Stimulated activated memory B cell treated with anti-CD40 and anti-IgM and Interleukin-4, amounts not matched to agents 10 μg/mL and 1 μg/mL and 100 μg/mL, for 72 hours (primary cell): ENCODE data around the gene NEDD9.
A peak's percentile ranks its signal among the peaks of the same experiment; 100 is the strongest.

Experiments
- ATAC-seq: fragments of 150-1000 bp; cut with Tn5 transposase; 2 replicates; pipeline ENCODE4 v1.10.0; 2021
- H3K27ac Mint-ChIP-seq: one replicate; pipeline ENCODE4 v1.8.0; 2022; ENCODE audit warnings: mild to moderate bottlenecking, mixed read lengths
- H3K27me3 Mint-ChIP-seq: one replicate; pipeline ENCODE4 v1.8.0; 2022; ENCODE audit warnings: mixed read lengths
- H3K36me3 Mint-ChIP-seq: one replicate; pipeline ENCODE4 v1.8.0; 2022; ENCODE audit warnings: mixed read lengths
- H3K4me1 Mint-ChIP-seq: one replicate; pipeline ENCODE4 v1.8.0; 2022; ENCODE audit warnings: mixed read lengths
- H3K4me3 Mint-ChIP-seq: one replicate; pipeline ENCODE4 v1.8.0; 2022; ENCODE audit warnings: mild to moderate bottlenecking, moderate library complexity, mixed read lengths
- H3K9me3 Mint-ChIP-seq: one replicate; pipeline ENCODE4 v1.8.0; 2022; ENCODE audit warnings: mixed read lengths

The NEDD9 gene

DNA sequence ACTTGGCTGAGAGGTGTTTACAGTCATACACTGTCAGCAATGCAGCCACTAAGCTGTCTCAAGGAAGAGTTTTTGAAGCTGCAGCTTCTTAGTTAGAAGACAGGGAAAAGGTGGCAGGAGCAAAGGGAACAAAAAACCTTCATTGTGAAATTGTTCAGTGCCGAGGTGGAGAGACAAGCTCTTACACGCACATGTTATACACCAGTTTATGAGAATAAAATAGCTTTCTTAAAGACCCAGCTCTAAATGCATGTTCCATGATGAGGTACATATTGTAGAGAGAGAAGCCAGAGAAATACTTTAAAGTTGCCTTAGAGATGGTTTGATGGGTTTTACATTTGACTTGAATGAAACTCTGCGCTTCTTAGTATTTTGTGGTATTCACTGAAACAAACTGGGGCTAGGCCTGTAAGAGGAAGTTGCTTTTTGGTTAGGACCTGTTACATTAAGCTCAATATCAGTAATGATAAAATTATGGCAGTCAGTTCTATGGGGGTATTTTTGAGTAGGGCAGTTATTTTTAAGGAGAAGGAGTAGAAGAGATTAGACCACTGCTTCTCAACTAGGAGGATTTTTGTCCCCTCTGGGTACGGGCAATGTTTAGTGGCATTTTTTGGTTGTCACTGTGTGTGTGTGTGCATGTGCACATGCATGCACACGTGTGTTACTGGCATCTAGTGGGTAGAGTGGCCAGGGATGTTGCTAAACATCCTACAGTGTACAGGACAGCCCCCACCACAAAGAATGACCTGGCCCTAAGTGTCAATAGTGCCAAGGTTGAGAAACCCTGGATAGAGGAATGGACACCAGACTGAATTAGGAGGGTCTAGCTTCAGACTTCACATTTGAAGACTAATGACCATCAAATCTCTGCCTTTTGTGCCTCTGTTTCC is 9.8 kb downstream of the NEDD9 start:
- H3K4me3 Mint-ChIP-seq = no peak overlapping the region
- peaks cover 2% of the 10 kb centered on the region for H3K9me3 Mint-ChIP-seq
- H3K4me1 Mint-ChIP-seq = peaks cover 71% of the 10 kb centered on the region
- H3K27me3 Mint-ChIP-seq = no peaks in the 10 kb centered on the region
- peak overlapping the region; percentile 78 for H3K27ac Mint-ChIP-seq
- peaks cover 15% of the 10 kb centered on the region for H3K36me3 Mint-ChIP-seq
- no peak for ATAC-seq

DNA sequence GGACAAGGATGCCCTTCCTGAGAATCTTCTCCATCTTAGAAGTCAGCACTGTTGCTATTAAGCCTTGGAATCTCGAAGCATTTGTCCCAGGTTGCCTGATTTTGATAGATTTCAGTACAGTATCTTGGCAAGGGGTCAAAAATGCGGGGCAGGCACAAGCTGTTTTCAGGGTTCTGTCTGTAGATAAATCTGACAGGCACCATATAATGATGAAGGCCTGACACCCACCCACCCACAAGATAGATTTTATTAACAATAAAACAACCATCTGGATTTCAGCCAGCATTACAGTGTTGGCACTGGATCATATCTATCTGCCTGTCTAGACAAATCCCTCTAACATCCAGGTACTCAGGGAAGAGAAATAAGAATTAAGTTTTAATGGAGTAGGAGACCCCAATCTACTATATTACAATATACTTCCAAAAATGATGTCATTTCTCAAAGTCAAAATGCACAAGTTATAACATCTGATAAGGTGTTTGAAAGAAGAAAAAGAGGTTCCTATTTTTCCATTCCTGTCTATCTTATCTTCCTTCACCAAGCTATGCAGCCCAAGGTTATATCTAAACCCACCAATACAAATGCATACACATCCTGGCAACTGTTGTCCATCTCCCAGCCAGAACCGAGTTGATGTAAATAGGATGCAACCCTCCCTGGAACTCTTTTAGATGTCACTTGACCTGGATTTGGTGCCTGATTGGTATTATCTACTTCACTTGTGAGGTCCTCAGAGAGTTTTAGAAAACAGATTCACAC is 10.7 kb downstream of the NEDD9 start:
- H3K4me3 Mint-ChIP-seq = no peak overlapping the region
- peaks cover 13% of the 10 kb centered on the region for H3K36me3 Mint-ChIP-seq
- ATAC-seq = no peak
- H3K27me3 Mint-ChIP-seq = no peaks in the 10 kb centered on the region
- H3K27ac Mint-ChIP-seq = no peak overlapping the region
- H3K4me1 Mint-ChIP-seq = peaks cover 71% of the 10 kb centered on the region
- peaks cover 2% of the 10 kb centered on the region for H3K9me3 Mint-ChIP-seq

DNA sequence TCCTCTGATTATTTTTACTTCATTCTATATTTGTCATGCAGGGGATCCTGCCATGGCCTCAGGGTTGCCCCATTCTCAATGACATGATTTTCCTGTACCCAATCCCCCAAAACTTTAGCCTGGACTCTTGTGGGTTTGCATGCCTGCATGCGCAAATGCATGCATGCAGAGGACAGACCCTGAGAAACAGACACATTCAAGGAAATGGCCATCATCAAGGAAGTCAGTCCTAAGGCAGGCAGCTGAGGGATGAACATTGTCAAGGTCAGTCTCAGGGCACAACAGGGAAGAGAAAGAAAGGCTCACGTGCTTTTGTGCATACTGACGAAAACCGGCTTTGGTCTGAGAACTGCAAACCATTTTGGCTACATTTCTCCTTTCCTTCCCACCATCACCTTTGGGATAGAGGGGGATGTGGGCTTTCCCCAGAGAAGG is 13.1 kb downstream of the NEDD9 start:
- no peak for ATAC-seq
- no peaks in the 10 kb centered on the region for H3K27me3 Mint-ChIP-seq
- H3K27ac Mint-ChIP-seq = peak overlapping the region; percentile 59
- peaks cover 54% of the 10 kb centered on the region for H3K4me1 Mint-ChIP-seq
- H3K36me3 Mint-ChIP-seq = peaks cover 26% of the 10 kb centered on the region
- H3K4me3 Mint-ChIP-seq = no peak overlapping the region
- no peaks in the 10 kb centered on the region for H3K9me3 Mint-ChIP-seq

DNA sequence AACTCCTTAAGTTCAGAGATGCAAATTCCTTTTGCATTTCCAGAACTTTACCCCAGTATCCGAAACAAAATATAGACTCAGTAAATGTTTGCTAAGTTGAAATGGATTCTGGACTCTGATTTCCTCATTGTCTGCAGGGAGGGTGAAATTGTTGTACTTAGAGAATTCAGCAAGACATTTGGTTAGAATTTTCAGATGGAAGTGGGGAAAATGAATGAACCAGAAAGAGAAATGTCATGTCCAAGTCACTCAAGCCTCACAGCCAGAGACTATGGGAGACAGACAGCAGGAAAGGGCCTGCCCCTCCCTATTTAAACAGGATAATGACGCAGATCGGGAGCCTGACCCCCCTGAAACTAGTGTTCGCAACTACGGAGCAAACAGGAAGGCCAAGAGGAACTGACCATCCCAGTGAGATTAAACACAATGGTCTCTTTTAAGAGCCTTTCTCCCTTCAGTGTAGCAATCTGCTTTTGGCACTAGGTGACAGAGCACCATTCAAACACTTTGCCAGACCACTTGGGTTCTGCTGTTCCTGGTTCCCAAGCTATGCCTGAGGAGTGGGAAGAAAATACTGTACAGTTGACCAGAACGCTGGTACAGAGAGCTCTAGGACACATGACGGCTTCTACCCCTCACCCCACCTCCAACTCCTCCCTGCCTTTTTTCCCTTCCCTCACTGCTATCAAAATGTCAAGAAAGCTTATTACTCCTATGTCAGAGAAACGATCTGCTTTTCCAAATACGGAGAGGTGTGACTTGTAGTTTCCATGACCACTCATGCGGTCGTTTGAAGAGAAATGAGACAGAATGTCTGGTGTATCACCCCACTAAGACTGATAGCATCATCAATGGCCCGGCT is 13.7 kb downstream of the NEDD9 start:
- ATAC-seq = no peak
- Mint-ChIP-seq H3K27me3 (no peaks in the 10 kb centered on the region), H3K36me3 (peaks cover 28% of the 10 kb centered on the region), H3K4me3 (no peak overlapping the region), H3K27ac (peak overlapping the region; percentile 59), H3K4me1 (peaks cover 47% of the 10 kb centered on the region), H3K9me3 (no peaks in the 10 kb centered on the region)

DNA sequence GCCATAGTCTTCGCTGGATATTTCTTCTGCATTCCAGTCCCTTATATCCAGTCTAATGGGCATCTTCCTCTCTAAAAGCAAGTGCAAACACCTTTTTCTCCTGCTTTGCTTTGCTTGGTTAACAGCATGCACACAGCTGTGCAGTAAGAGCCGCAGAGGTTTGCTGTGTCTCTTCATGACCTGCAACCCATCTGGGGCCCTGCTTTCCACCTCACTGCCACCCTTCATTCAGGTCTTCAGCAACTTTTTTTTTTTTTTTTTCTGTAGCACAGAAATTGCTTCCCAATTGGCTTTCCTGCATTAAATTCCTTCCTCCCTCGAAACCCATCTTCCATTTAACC is 14.4 kb downstream of the NEDD9 start:
- no peak overlapping the region for H3K4me3 Mint-ChIP-seq
- no peaks in the 10 kb centered on the region for H3K27me3 Mint-ChIP-seq
- H3K36me3 Mint-ChIP-seq = peaks cover 34% of the 10 kb centered on the region

DNA sequence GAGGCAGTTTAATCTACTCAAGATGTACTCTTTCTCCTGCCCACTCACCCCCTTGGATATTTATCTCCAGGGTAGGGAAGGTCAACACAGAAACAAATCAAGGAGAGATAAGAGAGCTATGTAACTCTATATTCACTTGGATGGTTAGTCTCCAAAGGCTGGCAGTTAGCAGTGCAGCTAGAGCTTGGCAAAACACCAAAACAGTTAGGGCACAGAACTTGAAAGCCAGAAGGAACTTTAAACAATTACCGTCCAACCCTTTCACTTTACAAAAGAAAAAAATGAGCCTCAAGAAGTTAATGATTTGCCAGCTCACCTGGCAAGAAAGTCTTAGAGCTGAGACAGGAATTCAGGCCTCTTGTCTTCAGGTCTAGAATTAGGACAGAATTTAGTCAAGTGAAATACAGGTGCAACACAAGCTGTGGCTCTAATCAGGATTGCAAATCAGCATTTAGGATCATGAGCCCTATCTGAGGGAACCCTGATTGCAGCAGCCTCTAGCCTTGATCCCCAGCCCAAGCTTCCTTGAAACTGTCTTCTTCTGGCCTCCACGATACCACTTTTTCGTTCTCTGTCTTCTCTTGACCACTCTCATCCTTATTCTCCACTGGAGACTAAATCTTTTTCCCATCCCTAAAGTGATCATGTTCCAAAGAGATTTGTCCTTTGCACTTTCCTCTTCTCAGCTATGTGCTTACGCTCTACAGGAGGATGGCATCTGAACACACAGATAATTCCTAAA is 14.9 kb downstream of the NEDD9 start:
- Mint-ChIP-seq H3K36me3 (peaks cover 39% of the 10 kb centered on the region), H3K9me3 (no peaks in the 10 kb centered on the region), H3K27ac (peak overlapping the region; percentile 6), H3K4me3 (no peak overlapping the region), H3K27me3 (no peaks in the 10 kb centered on the region), H3K4me1 (peaks cover 35% of the 10 kb centered on the region)
- no peak for ATAC-seq

More for the DNA sequence above, 14.4 kb downstream of the NEDD9 start:
- Mint-ChIP-seq H3K27ac (peak overlapping the region; percentile 6), H3K4me1 (peaks cover 40% of the 10 kb centered on the region), H3K9me3 (no peaks in the 10 kb centered on the region)
- ATAC-seq = no peak

DNA sequence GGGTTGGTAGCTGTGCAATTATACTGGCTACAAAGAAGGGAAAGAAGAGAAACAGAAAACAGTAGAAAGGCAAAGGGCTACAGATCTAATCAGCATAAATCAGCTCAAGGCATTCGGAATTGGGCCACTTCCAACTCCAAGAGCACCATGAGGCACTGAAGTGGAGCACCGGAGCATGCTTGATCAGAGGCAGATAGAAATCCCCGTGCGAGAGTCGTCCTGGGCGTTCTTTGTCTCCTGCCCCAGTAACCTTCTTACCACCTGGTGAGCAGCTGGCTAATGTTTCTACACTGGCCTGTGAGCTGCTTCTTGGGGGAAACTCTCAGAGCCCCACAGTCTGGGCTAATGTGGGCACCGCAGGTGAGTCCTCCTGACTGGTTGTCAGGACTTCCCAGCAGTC is 16.7 kb downstream of the NEDD9 start:
- no peak for ATAC-seq
- no peaks in the 10 kb centered on the region for H3K9me3 Mint-ChIP-seq
- no peaks in the 10 kb centered on the region for H3K27me3 Mint-ChIP-seq
- H3K27ac Mint-ChIP-seq = no peak overlapping the region
- peaks cover 21% of the 10 kb centered on the region for H3K4me1 Mint-ChIP-seq
- no peak overlapping the region for H3K4me3 Mint-ChIP-seq
- H3K36me3 Mint-ChIP-seq = peaks cover 46% of the 10 kb centered on the region

DNA sequence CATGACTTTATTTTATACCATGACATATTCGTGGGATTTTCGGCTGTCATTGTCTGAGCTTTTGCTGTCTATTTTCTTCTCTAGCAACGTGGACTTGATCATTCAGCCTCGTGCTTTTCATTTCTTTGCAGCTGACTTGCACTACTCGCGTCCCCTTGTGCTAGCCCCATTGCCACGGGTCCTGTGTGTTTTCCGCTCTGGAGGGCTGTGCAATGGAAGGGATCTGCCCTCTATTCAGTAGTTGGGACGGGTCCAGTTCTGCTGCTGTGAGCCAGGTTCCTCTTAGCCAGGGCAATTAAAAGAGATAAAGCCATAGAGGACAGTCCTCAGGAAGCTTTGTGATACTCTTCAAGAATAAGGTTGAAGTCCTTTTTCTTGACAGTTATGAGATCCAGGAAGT is 17.6 kb downstream of the NEDD9 start:
- H3K36me3 Mint-ChIP-seq = peaks cover 46% of the 10 kb centered on the region
- no peak overlapping the region for H3K4me3 Mint-ChIP-seq

DNA sequence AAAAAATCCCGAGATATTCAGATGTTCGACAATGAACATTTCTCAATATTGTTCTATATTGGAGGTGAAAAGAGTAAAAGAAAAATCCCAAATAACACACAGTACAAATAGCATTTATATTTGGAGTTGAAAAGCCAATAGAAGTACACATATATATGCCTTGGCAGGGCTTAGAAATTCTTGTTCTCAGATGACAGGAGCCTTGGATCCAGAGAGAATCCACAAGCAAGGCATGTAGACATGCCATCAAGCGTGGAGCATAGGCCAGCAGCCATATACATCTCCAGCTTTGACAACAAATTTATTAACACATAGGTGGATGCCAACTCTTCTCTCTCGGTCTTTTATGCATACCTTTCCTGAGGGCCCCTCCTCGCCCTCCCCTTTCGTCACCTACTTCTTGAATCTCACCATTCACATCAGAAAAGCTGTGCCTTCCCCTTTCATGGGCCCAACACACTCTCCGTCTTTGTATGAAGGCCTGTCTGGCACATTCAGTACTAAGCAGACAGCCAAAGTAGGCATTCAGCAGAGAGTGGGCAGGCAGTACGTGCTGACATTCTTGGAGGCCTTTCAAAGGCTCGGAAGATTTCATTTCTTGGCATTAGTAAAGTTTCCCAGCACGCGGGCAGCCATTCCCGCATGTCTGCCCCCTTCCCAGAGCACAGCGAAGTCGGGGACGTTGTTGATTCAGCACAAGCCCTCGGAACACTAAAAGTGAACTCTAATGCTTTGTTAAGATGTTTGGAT is 18.2 kb downstream of the NEDD9 start:
- Mint-ChIP-seq H3K4me1 (peaks cover 16% of the 10 kb centered on the region), H3K27ac (no peak overlapping the region), H3K27me3 (no peaks in the 10 kb centered on the region), H3K36me3 (peaks cover 43% of the 10 kb centered on the region), H3K9me3 (no peaks in the 10 kb centered on the region), H3K4me3 (no peak overlapping the region)
- ATAC-seq = no peak

More for the DNA sequence above, 17.6 kb downstream of the NEDD9 start:
- peaks cover 18% of the 10 kb centered on the region for H3K4me1 Mint-ChIP-seq
- H3K27ac Mint-ChIP-seq = no peak overlapping the region
- H3K27me3 Mint-ChIP-seq = no peaks in the 10 kb centered on the region
- H3K9me3 Mint-ChIP-seq = no peaks in the 10 kb centered on the region
- ATAC-seq = no peak

DNA sequence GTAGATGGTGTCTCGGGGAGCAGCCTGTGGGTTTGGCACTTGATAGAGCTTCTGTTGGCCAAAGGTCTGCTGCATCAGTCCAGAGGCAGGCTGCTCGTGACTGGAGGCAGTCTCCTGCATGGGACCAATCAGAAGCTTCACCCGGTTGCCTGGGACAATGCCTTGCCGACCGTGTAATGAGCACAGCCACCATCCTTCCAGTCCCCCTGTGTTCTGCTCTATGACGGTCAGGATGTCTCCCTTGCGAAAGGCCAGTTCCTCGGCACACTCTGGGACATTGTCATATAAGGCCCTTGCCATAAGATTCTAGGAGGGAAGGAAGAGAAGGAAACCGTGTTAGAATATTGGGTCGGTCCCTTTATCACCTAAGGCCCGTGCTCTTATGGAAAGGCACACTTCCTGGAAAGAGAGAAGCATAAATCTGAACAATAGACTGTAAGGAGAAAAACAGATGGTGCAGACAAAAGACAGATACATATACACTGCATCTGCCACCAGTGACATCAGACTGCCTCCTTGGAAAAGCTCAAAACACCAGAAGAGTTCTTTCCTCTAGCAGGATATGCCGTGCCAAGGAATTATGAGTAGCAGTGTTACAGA is 18.9 kb downstream of the NEDD9 start:
- no peak for ATAC-seq
- no peak overlapping the region for H3K27ac Mint-ChIP-seq
- no peaks in the 10 kb centered on the region for H3K27me3 Mint-ChIP-seq
- H3K4me1 Mint-ChIP-seq = peaks cover 8% of the 10 kb centered on the region
- H3K4me3 Mint-ChIP-seq = no peak overlapping the region
- peaks cover 40% of the 10 kb centered on the region for H3K36me3 Mint-ChIP-seq
- H3K9me3 Mint-ChIP-seq = no peaks in the 10 kb centered on the region

DNA sequence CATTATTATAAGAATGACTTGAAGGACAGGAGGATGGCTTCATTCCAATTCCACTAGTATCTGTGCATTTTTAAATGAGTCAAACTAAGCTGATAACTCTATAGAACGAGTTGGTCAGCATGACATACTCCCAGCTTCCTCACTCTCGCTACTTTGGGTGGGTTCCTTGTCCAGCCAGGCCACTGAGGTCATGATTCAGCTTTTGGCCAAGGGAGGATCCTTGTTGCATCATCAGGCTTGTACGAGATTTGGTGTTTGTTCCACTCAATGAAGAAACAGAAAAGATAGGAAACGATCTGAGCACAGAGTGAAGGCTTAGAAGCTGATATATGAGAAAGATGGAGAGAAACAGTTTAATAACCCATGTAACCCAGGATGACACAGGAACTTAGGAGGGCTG is 19.8 kb downstream of the NEDD9 start:
- no peak for ATAC-seq
- Mint-ChIP-seq H3K36me3 (peaks cover 35% of the 10 kb centered on the region), H3K4me1 (peaks cover 2% of the 10 kb centered on the region), H3K4me3 (no peak overlapping the region), H3K27ac (no peak overlapping the region), H3K27me3 (no peaks in the 10 kb centered on the region), H3K9me3 (no peaks in the 10 kb centered on the region)

DNA sequence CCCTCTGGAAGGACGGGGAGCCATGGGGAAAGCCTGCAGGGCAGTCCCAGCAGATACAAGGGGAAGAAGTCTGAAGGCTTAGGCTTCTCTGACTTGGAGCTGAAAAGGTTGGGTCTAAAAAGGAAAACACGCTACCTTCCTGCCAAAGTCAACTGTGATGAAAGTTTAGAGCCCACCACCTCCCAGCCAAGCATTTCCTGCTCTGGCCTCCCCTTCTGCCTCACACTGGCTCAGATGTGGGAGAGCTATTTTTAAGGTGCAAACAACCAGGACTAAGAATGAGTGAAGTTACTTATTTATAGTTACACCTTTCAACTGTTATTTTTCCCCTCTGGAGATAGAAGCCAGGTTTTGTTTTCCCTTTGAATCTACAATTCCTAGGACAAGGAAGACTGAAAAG is 21.2 kb downstream of the NEDD9 start:
- peaks cover 39% of the 10 kb centered on the region for H3K36me3 Mint-ChIP-seq
- no peaks in the 10 kb centered on the region for H3K9me3 Mint-ChIP-seq
- no peaks in the 10 kb centered on the region for H3K27me3 Mint-ChIP-seq
- H3K27ac Mint-ChIP-seq = no peak overlapping the region
- no peak for ATAC-seq
- peaks cover 7% of the 10 kb centered on the region for H3K4me1 Mint-ChIP-seq
- H3K4me3 Mint-ChIP-seq = no peak overlapping the region

DNA sequence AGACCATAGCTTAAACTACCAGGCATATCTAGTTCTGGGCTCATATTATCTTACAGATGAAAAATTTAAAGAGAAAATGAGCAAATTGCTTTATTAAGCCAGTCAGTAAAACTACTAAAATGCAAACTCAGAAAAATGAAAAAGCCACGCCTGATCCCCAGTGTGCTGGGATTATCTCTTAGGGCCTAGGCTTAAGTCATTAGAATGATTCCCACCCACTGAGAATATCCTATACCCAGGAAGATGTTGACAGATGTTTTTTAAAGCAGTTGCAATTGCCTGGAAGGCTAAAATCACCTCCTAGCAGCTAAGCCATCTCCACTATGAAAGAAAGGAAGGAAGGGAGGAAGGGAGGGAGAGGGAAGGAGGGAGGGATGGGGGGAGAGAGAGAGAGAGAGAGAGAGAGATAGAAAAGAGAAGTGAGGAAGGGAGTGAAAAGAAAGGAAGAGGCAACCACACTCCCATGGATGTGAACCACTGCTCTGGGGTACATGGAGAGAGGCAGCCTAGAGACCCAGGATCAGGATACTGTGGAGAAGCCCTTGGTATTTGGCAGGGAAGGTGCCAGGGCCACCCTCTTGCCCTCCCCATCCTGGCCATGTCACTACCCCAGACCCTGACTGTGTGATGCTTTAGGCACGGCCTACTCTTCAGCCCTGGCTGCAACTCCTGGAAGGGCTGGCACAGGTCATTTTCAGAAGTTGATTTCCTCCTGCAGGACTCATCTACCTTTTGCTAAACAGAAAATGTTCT is 21.9 kb downstream of the NEDD9 start:
- Mint-ChIP-seq H3K27me3 (no peaks in the 10 kb centered on the region), H3K9me3 (no peaks in the 10 kb centered on the region), H3K36me3 (peaks cover 38% of the 10 kb centered on the region), H3K4me3 (no peak overlapping the region), H3K4me1 (peaks cover 7% of the 10 kb centered on the region), H3K27ac (no peak overlapping the region)
- no peak for ATAC-seq
